ENCODE results near the gene AGBL5. TPM values are rescaled to one million over a fixed set of nuclear protein-coding genes. Genes with fewer than 3 reads are reported as not detected.

The AGBL5 gene
- total and polyA plus RNA-seq, 9 of the 15 experiments (the other 6 are each of a cell fraction or from before 2014, with no cell fraction given), result 3.3 to 52.7 (median 26.2) TPM

DNA sequence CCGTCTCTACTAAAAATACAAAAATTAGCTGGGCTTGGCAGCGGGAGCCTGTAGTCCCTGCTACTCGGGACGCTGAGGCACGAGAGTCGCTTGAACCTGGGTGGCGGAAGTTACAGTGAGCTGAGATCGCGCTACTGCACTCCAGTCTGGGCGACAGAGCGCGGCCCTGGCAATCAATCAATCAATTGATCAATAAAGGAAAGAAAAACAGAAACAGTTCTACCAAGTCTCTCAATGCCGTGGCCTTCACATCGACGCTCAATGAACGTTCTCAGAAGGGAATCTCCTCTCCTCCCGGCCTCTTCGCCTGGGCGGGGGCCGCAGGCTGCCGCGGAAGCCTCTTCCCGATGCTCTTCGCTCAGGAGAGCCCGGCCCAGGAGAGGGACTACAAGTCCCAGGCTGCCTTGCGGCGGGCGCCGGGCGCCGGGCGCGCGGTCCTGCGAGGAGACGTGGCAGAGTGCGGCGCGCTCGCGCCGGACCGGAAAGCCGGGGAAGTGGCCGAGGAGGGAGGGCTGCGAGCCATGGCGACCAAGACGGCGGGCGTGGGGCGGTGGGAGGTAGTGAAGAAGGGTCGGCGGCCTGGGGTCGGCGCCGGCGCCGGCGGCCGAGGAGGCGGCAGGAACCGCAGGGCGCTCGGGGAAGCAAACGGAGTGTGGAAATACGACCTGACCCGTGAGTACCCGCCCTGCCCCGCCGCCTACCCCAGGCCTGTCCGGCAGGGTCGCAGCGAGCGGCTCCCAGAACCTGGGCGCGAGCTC is 18.8 kb upstream of the AGBL5 start, which contains the start of gene TMEM214 (continued):
- TF ChIP-seq TCFL5 (CRISPR knock-in tag; conservative IDR thresholded peaks at IDR 0.05) (no peak), ZNF79 (CRISPR knock-in tag; IDR thresholded peaks at IDR 0.05; ENCODE audit: low read depth) (no peak), ZNF778 (CRISPR knock-in tag; IDR thresholded peaks at IDR 0.05) (no peak), HMG20A (CRISPR knock-in tag; conservative IDR thresholded peaks at IDR 0.05) (no peak), CHD4 (IDR thresholded peaks at IDR 0.05; ENCODE audit: insufficient read depth, insufficient replicate concordance, low read depth, low read length, poor library complexity, severe bottlenecking) (no peak), CREM (IDR thresholded peaks at IDR 0.05; ENCODE audit: low read depth) (peak; percentile 88), ZNF75A (CRISPR knock-in tag; IDR thresholded peaks at IDR 0.05) (no peak), NR1H2 (CRISPR knock-in tag; IDR thresholded peaks at IDR 0.05) (no peak), KLF1 (tag; IDR thresholded peaks at IDR 0.05) (no peak; the same call in 1 of the 2 replicates), HMGN3 (IDR thresholded peaks at IDR 0.05; ENCODE audit: borderline replicate concordance, extremely low read depth, insufficient read length, low read depth, low read length) (no peak), NR4A1 (CRISPR knock-in tag; IDR thresholded peaks at IDR 0.05) (no peak), NR4A1 (tag; IDR thresholded peaks at IDR 0.05) (no peak), HOMEZ (CRISPR knock-in tag; IDR thresholded peaks at IDR 0.05) (no peak), MXI1 (IDR thresholded peaks at IDR 0.05; ENCODE audit: low read depth, low read length) (peak; percentile 15; the same call in 1 of the 2 replicates), SMARCA4 (IDR thresholded peaks at IDR 0.05) (no peak), ZNF253 (CRISPR knock-in tag; conservative IDR thresholded peaks at IDR 0.05) (no peak), FIP1L1 (IDR thresholded peaks at IDR 0.05; ENCODE audit: low read depth, low read length, poor library complexity, severe bottlenecking) (peak; percentile 70), POLR2AphosphoS2 (IDR thresholded peaks at IDR 0.05; ENCODE audit: low read length) (no peak), SMAD4 (CRISPR knock-in tag; conservative IDR thresholded peaks at IDR 0.05) (peak; percentile 60), ZKSCAN1 (IDR thresholded peaks at IDR 0.05; ENCODE audit: low read depth, low read length) (no peak)
- TF ChIP-seq, protein P1, sequence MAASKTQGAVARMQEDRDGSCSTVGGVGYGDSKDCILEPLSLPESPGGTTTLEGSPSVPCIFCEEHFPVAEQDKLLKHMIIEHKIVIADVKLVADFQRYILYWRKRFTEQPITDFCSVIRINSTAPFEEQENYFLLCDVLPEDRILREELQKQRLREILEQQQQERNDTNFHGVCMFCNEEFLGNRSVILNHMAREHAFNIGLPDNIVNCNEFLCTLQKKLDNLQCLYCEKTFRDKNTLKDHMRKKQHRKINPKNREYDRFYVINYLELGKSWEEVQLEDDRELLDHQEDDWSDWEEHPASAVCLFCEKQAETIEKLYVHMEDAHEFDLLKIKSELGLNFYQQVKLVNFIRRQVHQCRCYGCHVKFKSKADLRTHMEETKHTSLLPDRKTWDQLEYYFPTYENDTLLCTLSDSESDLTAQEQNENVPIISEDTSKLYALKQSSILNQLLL (CRISPR knock-in tag; IDR thresholded peaks at IDR 0.05; ENCODE audit: borderline replicate concordance), result no peak
- TF ChIP-seq, protein P2, sequence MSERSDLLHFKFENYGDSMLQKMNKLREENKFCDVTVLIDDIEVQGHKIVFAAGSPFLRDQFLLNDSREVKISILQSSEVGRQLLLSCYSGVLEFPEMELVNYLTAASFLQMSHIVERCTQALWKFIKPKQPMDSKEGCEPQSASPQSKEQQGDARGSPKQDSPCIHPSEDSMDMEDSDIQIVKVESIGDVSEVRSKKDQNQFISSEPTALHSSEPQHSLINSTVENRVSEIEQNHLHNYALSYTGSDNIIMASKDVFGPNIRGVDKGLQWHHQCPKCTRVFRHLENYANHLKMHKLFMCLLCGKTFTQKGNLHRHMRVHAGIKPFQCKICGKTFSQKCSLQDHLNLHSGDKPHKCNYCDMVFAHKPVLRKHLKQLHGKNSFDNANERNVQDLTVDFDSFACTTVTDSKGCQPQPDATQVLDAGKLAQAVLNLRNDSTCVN (CRISPR knock-in tag; IDR thresholded peaks at IDR 0.05), result no peak
- TF ChIP-seq, protein P3, sequence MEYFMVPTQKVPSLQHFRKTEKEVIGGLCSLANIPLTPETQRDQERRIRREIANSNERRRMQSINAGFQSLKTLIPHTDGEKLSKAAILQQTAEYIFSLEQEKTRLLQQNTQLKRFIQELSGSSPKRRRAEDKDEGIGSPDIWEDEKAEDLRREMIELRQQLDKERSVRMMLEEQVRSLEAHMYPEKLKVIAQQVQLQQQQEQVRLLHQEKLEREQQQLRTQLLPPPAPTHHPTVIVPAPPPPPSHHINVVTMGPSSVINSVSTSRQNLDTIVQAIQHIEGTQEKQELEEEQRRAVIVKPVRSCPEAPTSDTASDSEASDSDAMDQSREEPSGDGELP (CRISPR knock-in tag; IDR thresholded peaks at IDR 0.05; ENCODE audit: borderline replicate concordance), result peak; percentile 47; the same call in 1 of the 2 replicates
